CD4-positive, alpha-beta memory T cell (primary cell): ENCODE measurements around the gene MRPS23. TPM values are rescaled to one million over a fixed set of nuclear protein-coding genes. Genes with fewer than 3 reads are reported as not detected.

Experiments used
- CTCF ChIA-PET: fragments of 350-600 bp; sonication (Branson Sonifier 250); formaldehyde crosslinking; loops from one replicate; lab custom pipeline; 2021; ENCODE audit warnings: inconsistent platforms; ENCODE audit not compliant: partially characterized antibody; lab: Charles Lee
- POLR2A ChIA-PET: fragments of 350-600 bp; sonication (Branson Sonifier 250); formaldehyde crosslinking; loops from one replicate; lab custom pipeline; 2021; ENCODE audit not compliant: partially characterized antibody; lab: Charles Lee
- DNase-seq, 5 donors: peaks; one replicate each; pipeline versions ENCODE4 v3.0.0 to v3.0.0-alpha.2; 2020 to 2022; ENCODE audit warnings: mixed read lengths in 1 of 5
- H3K27ac ChIP-seq: one replicate; pipeline ENCODE4 v1.7.0; 2013; ENCODE audit warnings: low read depth, low read length
- H3K27me3 ChIP-seq: 2 replicates; pipeline ENCODE4 v1.7.0; 2013; ENCODE audit warnings: mild to moderate bottlenecking, low read length, moderate library complexity; ENCODE audit not compliant: insufficient read depth
- H3K36me3 ChIP-seq: 2 replicates; pipeline ENCODE4 v1.7.0; 2013; ENCODE audit warnings: mild to moderate bottlenecking, low read length, moderate library complexity; ENCODE audit not compliant: insufficient read depth
- H3K4me1 ChIP-seq: 2 replicates; pipeline ENCODE4 v1.7.0; 2013; ENCODE audit warnings: mild to moderate bottlenecking, low read length, moderate library complexity; ENCODE audit not compliant: insufficient read depth
- H3K4me3 ChIP-seq, 2 donors: one replicate each; pipeline ENCODE4 v1.7.0; 2013; ENCODE audit warnings: low read length in 2 of 2, mild to moderate bottlenecking in 1 of 2
- H3K9me3 ChIP-seq, 2 donors: one replicate each; pipeline ENCODE4 v1.7.0; 2013; ENCODE audit warnings: low read length in 2 of 2, control low read depth in 1 of 2; ENCODE audit not compliant: control insufficient read depth in 1 of 2
- H3K27ac Mint-ChIP-seq, 7 donors: one replicate each; pipeline ENCODE4 v1.8.0; 2020 to 2021; ENCODE audit warnings: mixed read lengths in 7 of 7, mild to moderate bottlenecking in 6 of 7, inconsistent platforms in 3 of 7, moderate library complexity in 3 of 7
- H3K27me3 Mint-ChIP-seq, 2 donors: one replicate each; pipeline ENCODE4 v1.8.0; 2020 to 2021; ENCODE audit warnings: mixed read lengths in 2 of 2
- H3K36me3 Mint-ChIP-seq, 2 donors: one replicate each; pipeline ENCODE4 v1.8.0; 2020 to 2021; ENCODE audit warnings: mixed read lengths in 2 of 2, inconsistent platforms in 1 of 2, mild to moderate bottlenecking in 1 of 2
- H3K4me1 Mint-ChIP-seq, 4 donors: one replicate each; pipeline ENCODE4 v1.8.0; 2020 to 2021; ENCODE audit warnings: mixed read lengths in 4 of 4, mild to moderate bottlenecking in 1 of 4
- H3K4me3 Mint-ChIP-seq, 8 donors: one replicate each; pipeline ENCODE4 v1.8.0; 2020 to 2021; ENCODE audit warnings: mixed read lengths in 8 of 8, mild to moderate bottlenecking in 7 of 8, moderate library complexity in 6 of 8, inconsistent platforms in 3 of 8
- H3K9me3 Mint-ChIP-seq, 8 donors: one replicate each; pipeline ENCODE4 v1.8.0; 2020 to 2021; ENCODE audit warnings: mixed read lengths in 8 of 8, mild to moderate bottlenecking in 5 of 8, inconsistent platforms in 3 of 8, moderate library complexity in 1 of 8
- intact Hi-C: fragments of 100-400 bp; cut with micrococcal nuclease; formaldehyde crosslinking; loops from one replicate; pipeline ENCODE4 v1.15.1; 2023
- polyA plus RNA-seq, 2 donors: library from polyadenylated mRNA; unstranded; fragments of 300-500 nt; fragmentation: Illumina TruSeq; gene quantifications; one replicate each; pipeline ENCODE4 v1.2.3, GENCODE V29; 2021
- total RNA-seq, 2 experiments: library from RNA; stranded (reverse); gene quantifications; one replicate each; pipeline ENCODE4 v1.2.3, GENCODE V29; 2021

Gene MRPS23
- total and polyA plus RNA-seq, 4 experiments from 2014 or later, result 28.7 to 41.7 (median 32.6) TPM

DNA sequence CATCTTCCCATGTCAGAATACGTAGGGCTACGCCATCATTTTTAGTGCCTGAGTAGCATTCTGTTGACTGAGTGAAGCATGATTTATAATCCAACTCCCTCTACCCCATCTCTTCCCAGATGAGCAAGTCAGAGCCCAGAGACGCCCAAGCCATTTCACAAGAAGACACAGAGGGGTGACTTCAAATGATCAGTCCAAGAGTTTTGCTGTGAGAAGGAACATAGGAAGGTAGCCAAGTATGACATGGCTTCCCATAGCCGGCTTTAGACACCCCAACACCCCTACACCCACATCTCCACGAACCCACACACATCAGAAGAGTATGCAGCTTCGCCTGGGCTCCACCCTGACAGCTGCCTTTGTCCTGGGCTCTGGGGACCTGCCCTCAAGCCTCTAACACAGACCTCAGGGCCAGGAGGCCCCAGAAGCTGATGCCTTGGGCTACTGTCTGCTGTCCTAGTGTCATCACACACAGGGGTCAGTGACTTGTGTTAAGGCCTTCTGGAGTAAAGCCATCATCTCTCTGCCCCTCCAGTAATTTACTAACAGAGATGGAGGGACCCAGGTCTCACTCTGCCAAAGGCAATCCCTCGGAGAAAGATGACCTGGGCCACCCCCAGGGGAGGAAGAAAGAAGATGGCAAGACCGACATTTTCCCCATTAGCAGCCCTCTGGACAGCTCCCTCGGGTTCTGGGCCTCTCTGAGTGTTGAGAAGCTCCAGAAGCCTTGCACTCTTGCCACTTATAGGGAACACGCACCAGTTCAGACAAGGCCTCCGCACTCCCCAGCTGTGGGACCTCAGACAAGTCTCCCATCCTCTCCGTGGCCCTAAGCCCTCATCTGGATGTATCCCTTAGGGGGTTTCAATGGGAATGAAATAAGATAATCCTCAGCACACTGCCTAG, 38.7 kb upstream of the MRPS23 start:
- ChIA-PET POLR2A (no interaction called here), CTCF (interaction anchor here (1.1 to 8.2 kb wide), 5 partner anchors 9 to 109 kb away, joined by 3 to 150 read pairs (median 3); no protein-coding TSS in a partner anchor)
- Mint-ChIP-seq H3K4me3 (no peak overlapping the region), H3K27ac (no peak overlapping the region), H3K9me3 (no peaks in the 10 kb centered on the region), H3K36me3 (no peaks in the 10 kb centered on the region), H3K27me3 (peaks cover 0 to 6% of the 10 kb centered on the region in 2 donors), H3K4me1 (peaks cover 2 to 7% (median 5%) of the 10 kb centered on the region in 4 donors)
- H3K36me3 ChIP-seq, result no peaks in the 10 kb centered on the region
- H3K4me1 ChIP-seq, result no peaks in the 10 kb centered on the region
- H3K27ac ChIP-seq, result no peak overlapping the region
- DNase-seq, result no peak
- no peaks in the 10 kb centered on the region for H3K27me3 ChIP-seq
- H3K4me3 ChIP-seq, result no peak overlapping the region
- intact Hi-C loops, result no loop called here
- no peaks in the 10 kb centered on the region for H3K9me3 ChIP-seq

DNA sequence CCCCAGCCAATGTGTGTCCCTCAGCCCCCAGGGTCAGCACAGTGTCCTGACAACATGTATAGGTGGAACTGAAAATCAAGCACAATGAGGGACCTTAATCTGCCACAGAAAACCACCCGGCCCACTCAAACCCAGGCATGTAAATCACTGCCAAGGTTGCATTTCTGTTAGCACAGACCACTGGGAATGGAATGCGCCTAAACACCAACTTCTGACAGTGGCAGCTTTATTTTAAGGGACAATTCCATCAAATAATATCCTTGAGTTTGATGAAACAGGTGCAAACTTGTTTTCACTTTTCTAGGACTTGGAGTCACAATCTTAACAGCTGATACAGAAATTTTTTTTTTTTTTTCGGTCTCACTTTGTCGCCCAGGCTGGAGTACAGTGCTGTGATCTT, 37.3 kb upstream of the MRPS23 start:
- no peak overlapping the region for H3K4me3 ChIP-seq
- Mint-ChIP-seq H3K36me3 (no peaks in the 10 kb centered on the region), H3K4me1 (peaks cover 0 to under 1% (median 0%) of the 10 kb centered on the region in 4 donors), H3K27me3 (peaks cover 0 to 6% of the 10 kb centered on the region in 2 donors), H3K27ac (no peak overlapping the region), H3K9me3 (no peaks in the 10 kb centered on the region), H3K4me3 (no peak overlapping the region)
- POLR2A ChIA-PET, result interaction anchor here (0.7 kb wide), 1 partner anchor 110 kb away, joined by 3 read pairs; no protein-coding TSS in a partner anchor
- H3K9me3 ChIP-seq, result no peaks in the 10 kb centered on the region
- CTCF ChIA-PET, result interaction anchor here (0.7 kb wide), 1 partner anchor 228 kb away, joined by 3 read pairs; no protein-coding TSS in a partner anchor
- H3K27ac ChIP-seq, result no peak overlapping the region
- DNase-seq, result no peak
- no peaks in the 10 kb centered on the region for H3K27me3 ChIP-seq
- intact Hi-C loops, result no loop called here
- H3K36me3 ChIP-seq, result no peaks in the 10 kb centered on the region
- H3K4me1 ChIP-seq, result no peaks in the 10 kb centered on the region

DNA sequence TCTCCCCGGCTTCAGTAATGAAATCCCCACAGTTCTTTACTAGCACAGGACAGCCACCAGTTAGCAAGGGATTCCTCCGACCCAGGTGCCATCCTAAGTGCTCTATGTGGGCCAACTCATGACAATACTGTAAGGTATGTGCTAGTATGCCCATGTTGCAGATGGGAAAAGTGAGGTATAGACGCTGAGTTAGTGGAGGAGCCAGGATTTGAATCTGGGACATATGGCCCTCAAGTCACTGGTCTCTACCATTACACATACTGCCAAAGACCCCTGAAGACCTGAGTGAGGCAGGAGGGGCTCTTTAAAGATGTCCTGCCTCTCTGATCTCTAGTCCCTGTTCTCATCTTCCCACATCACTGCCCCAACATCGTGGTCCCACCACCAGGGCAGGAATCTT, 36.2 kb upstream of the MRPS23 start:
- CTCF ChIA-PET, result interaction anchor here (0.6 kb wide), 1 partner anchor 31 kb away, joined by 3 read pairs; no protein-coding TSS in a partner anchor
- no peak overlapping the region for H3K27ac Mint-ChIP-seq

DNA sequence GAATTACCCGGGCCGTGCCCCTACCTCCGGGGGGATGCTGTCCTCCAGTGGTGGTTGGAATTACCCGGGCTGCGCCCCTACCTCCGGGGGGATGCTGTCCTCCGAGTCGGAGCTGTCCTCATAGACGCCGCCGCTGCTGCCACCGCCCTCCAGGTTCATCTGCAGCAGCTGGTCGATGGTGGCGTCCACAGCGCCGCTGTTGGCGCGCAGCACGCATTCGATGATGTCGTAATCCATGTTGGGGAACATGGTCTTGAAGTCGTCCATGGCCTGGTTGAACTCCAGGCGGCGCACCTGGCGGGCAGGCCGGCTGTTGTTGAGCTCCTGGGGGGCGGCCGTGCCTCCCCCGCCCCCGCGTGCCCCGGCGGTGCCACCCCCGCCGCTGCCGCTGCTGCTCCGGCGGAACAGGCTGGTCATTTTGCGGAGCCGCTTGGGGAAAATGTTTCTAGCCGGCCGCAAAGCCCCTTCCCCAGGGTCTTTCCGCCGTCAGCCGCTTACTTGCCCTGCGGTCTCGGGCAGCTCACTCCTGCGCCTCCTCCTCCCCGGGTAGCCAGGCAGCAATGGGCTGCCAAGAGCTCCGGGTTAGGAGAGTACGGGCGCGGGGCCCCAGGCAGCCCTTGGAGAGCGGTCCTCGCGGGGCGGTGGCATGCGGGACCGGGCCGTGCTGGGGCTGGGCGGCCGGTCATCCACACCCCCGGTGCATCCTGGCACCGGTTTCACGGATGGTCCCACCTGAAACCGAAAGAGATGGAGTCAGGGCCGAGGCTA, 35.5 kb upstream of the MRPS23 start:
- no peak for DNase-seq
- H3K4me3 Mint-ChIP-seq, result no peak overlapping the region
- H3K27me3 Mint-ChIP-seq, result no peaks in the 10 kb centered on the region
- CTCF ChIA-PET, result no interaction called here
- no peaks in the 10 kb centered on the region for H3K9me3 Mint-ChIP-seq
- Histone ChIP-seq H3K36me3 (no peaks in the 10 kb centered on the region), H3K27ac (no peak overlapping the region), H3K4me3 (no peak overlapping the region), H3K9me3 (no peaks in the 10 kb centered on the region), H3K4me1 (peaks cover 1% of the 10 kb centered on the region), H3K27me3 (no peaks in the 10 kb centered on the region)
- H3K36me3 Mint-ChIP-seq, result no peaks in the 10 kb centered on the region
- H3K4me1 Mint-ChIP-seq, result peaks cover 0 to 7% (median under 1%) of the 10 kb centered on the region in 4 donors
- no peak overlapping the region for H3K27ac Mint-ChIP-seq
- POLR2A ChIA-PET, result no interaction called here
- intact Hi-C loops, result no loop called here

More for the DNA sequence above, 36.2 kb upstream of the MRPS23 start:
- Histone ChIP-seq H3K36me3 (no peaks in the 10 kb centered on the region), H3K4me3 (no peak overlapping the region), H3K4me1 (no peaks in the 10 kb centered on the region), H3K9me3 (no peaks in the 10 kb centered on the region), H3K27ac (no peak overlapping the region), H3K27me3 (no peaks in the 10 kb centered on the region)
- DNase-seq, result no peak
- POLR2A ChIA-PET, result no interaction called here
- H3K4me3 Mint-ChIP-seq, result no peak overlapping the region
- no peaks in the 10 kb centered on the region for H3K4me1 Mint-ChIP-seq
- H3K36me3 Mint-ChIP-seq, result no peaks in the 10 kb centered on the region
- peaks cover 0 to 2% of the 10 kb centered on the region in 2 donors for H3K27me3 Mint-ChIP-seq
- intact Hi-C loops, result no loop called here
- no peaks in the 10 kb centered on the region for H3K9me3 Mint-ChIP-seq

DNA sequence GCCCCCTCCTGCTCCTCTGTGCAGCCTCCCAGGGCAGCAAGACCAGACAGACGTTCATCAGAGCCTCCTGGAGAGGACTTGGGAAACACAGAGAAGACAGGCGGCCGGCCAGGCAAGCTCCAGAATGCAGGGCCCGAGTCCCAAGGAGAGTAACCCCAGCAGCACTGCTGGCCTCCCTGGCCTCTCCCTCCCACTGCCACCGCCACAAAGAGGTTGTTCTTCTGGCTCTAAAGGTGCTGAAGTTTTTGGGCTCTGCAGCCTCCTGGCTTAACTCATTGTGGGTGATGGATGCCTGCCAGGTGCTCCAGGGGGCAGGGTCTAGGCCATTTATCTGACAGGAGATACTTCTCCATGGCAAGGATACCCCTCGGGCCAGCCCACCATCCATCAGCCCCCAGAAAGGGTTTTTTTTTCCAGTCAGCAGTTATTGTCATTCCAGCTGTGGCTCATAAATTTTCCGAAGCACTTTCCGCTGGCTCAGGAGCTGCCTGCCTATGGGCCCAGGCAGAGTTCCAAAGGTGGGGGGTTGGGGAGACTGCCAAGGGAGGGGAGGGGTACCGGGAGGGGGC, 32.0 kb upstream of the MRPS23 start:
- intact Hi-C loops, result no loop called here
- CTCF ChIA-PET, result no interaction called here
- Histone ChIP-seq H3K36me3 (no peaks in the 10 kb centered on the region), H3K4me3 (no peak overlapping the region), H3K27ac (no peak overlapping the region), H3K9me3 (no peaks in the 10 kb centered on the region), H3K4me1 (peaks cover 8% of the 10 kb centered on the region), H3K27me3 (peaks cover 3% of the 10 kb centered on the region)
- POLR2A ChIA-PET, result no interaction called here
- H3K27me3 Mint-ChIP-seq, result peaks cover 0 to 3% of the 10 kb centered on the region in 2 donors
- no peaks in the 10 kb centered on the region for H3K36me3 Mint-ChIP-seq
- H3K4me1 Mint-ChIP-seq, result peaks cover 5 to 19% (median 9%) of the 10 kb centered on the region in 4 donors
- no peak overlapping the region for H3K4me3 Mint-ChIP-seq
- DNase-seq, result no peak
- no peak overlapping the region for H3K27ac Mint-ChIP-seq
- H3K9me3 Mint-ChIP-seq, result no peaks in the 10 kb centered on the region

DNA sequence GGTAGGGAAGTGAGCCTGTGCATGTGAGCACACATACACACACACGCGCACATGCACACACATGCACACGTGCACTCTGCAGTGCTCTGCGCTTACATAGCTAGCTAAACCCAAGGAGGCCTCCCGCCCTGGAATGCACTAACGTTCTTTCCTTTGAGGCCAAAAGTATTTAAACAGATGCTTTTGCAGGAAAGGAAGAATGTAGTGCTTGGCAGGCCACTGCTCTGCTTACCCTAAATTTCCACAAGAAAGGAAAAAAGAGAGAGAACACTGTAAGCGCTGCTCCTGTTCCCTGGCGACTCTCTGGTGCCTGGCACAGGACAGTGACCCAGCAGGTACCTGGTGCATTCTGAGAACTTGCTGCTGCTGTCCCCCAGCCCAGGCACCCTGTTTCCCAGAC, 31.3 kb upstream of the MRPS23 start:
- Histone ChIP-seq H3K27ac (no peak overlapping the region), H3K4me1 (peaks cover 8% of the 10 kb centered on the region), H3K27me3 (peaks cover 3% of the 10 kb centered on the region), H3K9me3 (no peaks in the 10 kb centered on the region), H3K4me3 (no peak overlapping the region), H3K36me3 (no peaks in the 10 kb centered on the region)
- peaks cover 2 to 6% of the 10 kb centered on the region in 2 donors for H3K27me3 Mint-ChIP-seq
- ChIA-PET POLR2A (no interaction called here), CTCF (no interaction called here)
- DNase-seq, result no peak
- H3K4me3 Mint-ChIP-seq, result no peak overlapping the region
- peaks cover 5 to 22% (median 11%) of the 10 kb centered on the region in 4 donors for H3K4me1 Mint-ChIP-seq
- no peaks in the 10 kb centered on the region for H3K9me3 Mint-ChIP-seq
- H3K27ac Mint-ChIP-seq, result no peak overlapping the region
- intact Hi-C loops, result no loop called here
- H3K36me3 Mint-ChIP-seq, result no peaks in the 10 kb centered on the region
